Prostate gland (tissue), 2 donors: ENCODE measurements around the gene CSNK1G1.

Experiments
- POLR2AphosphoS5 ChIP-seq: sonication (generic); formaldehyde crosslinking; IDR thresholded peaks from one replicate; pipeline ENCODE4 v1.6.1; 2017; ENCODE audit warnings: antibody characterized with exemption
- TF ChIP-seq, protein P1 (sequence below), 4 experiments: fragments of 200-600 bp in 2 of 4; fragments of 450-650 bp in 2 of 4; sonication (generic) in 2 of 4; IDR thresholded peaks; 1 replicate in 3 of 4; 2 replicates in 1 of 4; pipeline ENCODE4 v1.5.1; 2016 to 2019; ENCODE audit warnings: antibody characterized with exemption in 4 of 4, mild to moderate bottlenecking in 2 of 4, moderate library complexity in 2 of 4

GRCh38 chr15:64355348-64355943, 527 bp downstream of the CSNK1G1 start:
- TF ChIP-seq, protein P1, sequence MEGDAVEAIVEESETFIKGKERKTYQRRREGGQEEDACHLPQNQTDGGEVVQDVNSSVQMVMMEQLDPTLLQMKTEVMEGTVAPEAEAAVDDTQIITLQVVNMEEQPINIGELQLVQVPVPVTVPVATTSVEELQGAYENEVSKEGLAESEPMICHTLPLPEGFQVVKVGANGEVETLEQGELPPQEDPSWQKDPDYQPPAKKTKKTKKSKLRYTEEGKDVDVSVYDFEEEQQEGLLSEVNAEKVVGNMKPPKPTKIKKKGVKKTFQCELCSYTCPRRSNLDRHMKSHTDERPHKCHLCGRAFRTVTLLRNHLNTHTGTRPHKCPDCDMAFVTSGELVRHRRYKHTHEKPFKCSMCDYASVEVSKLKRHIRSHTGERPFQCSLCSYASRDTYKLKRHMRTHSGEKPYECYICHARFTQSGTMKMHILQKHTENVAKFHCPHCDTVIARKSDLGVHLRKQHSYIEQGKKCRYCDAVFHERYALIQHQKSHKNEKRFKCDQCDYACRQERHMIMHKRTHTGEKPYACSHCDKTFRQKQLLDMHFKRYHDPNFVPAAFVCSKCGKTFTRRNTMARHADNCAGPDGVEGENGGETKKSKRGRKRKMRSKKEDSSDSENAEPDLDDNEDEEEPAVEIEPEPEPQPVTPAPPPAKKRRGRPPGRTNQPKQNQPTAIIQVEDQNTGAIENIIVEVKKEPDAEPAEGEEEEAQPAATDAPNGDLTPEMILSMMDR (IDR thresholded peaks at IDR 0.05) = no peak
- TF ChIP-seq POLR2AphosphoS5 = no peak
